Measurements from ENCODE around the gene SCUBE1.

Gene SCUBE1

DNA sequence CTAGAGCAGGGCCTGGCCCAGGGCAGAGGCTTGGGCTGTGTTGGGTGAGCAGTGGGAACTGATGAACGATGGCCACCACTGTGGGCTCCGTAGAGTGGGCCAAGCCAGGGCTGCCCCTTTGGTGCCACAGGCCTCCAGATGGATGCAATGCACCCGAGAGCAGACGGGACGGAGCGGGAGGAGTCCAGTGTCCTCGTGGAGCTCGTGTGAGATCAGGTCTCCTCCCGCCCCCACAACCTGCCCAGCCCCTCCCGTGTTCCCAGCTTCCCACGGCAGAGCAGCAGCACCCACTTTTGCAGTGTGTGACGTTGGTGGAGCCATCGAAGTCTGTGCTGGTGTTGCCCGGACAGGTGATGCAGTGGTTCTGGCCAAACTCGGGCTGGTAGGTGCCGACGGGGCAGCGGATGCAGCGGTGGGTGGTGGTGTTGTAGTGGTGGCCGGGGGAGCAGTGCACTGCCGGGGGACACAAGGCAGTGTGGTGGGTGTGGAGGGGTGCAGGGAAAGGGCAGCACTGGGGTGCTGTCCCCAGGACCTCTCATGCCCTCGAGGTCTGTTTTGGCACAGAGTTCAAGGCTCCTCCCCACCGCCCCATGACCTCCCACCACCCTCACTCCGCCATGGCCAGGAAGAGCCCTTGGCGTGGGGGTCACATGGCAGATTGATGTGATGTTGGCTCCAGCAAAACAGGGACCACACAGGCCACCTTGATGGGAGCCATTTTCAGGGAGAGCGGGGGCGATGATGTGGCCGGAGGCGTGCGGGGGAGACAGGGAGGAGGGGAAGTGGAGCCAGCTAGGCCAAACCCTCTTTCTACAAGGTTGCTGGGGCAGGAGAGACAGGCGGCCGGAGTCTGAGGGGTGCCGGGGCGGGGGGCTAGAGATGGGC, 132.3 kb downstream of the SCUBE1 start:
- Histone ChIP-seq H3K27ac (ENCODE audit: low read depth, low read length, poor library complexity, severe bottlenecking) (no peak overlapping the region), H3K9ac (ENCODE audit: low read length) (no peak overlapping the region), H2AFZ (ENCODE audit: low read length) (no peak overlapping the region), H4K20me1 (ENCODE audit: insufficient read depth, low read length) (no peaks in the 10 kb centered on the region), H3K79me2 (ENCODE audit: insufficient read depth, low read length) (no peaks in the 10 kb centered on the region), H3K9me3 (ENCODE audit: low read length) (no peaks in the 10 kb centered on the region), H3K4me2 (ENCODE audit: low read length) (no peak overlapping the region), H3F3A (ENCODE audit: insufficient read depth, low read length) (no peaks in the 10 kb centered on the region), H3K4me3 (ENCODE audit: low read depth, low read length, poor library complexity, severe bottlenecking) (no peak overlapping the region), H3K9me2 (ENCODE audit: low read depth, low read length) (no peaks in the 10 kb centered on the region), H3K4me1 (ENCODE audit: insufficient read depth, low read length, severe bottlenecking) (no peaks in the 10 kb centered on the region), H3K36me3 (ENCODE audit: insufficient read depth, low read length) (no peaks in the 10 kb centered on the region), H3K27me3 (ENCODE audit: insufficient read depth, low read length) (peaks cover 17% of the 10 kb centered on the region; the same call in 1 of the 2 replicates)
- TF ChIP-seq, protein P1, sequence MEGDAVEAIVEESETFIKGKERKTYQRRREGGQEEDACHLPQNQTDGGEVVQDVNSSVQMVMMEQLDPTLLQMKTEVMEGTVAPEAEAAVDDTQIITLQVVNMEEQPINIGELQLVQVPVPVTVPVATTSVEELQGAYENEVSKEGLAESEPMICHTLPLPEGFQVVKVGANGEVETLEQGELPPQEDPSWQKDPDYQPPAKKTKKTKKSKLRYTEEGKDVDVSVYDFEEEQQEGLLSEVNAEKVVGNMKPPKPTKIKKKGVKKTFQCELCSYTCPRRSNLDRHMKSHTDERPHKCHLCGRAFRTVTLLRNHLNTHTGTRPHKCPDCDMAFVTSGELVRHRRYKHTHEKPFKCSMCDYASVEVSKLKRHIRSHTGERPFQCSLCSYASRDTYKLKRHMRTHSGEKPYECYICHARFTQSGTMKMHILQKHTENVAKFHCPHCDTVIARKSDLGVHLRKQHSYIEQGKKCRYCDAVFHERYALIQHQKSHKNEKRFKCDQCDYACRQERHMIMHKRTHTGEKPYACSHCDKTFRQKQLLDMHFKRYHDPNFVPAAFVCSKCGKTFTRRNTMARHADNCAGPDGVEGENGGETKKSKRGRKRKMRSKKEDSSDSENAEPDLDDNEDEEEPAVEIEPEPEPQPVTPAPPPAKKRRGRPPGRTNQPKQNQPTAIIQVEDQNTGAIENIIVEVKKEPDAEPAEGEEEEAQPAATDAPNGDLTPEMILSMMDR (IDR thresholded peaks at IDR 0.05; ENCODE audit: low read length): no peak
- TF ChIP-seq EZH2 (IDR thresholded peaks at IDR 0.05; ENCODE audit: borderline replicate concordance, low read length): no peak

DNA sequence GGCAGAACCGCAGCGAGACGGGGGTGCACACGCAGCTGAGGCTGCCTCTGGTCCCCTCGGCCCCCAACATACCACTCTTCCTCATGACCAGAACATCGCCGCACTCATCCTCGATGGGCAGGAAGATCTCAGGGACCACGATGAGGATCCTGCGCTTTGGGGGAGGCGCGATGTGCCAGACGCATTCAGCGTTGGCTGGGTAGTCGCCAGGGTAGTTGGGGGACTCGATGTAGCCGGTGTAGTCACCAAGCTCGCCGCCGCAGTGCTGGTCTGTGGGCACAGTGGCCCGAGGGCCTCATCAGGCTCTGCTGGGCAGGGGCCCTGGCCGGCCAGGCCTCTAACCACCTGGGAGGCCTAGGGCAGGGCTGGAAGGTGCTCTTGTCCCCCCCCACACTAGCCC, 133.2 kb downstream of the SCUBE1 start:
- Histone ChIP-seq H4K20me1 (ENCODE audit: insufficient read depth, low read length) (no peaks in the 10 kb centered on the region), H3K36me3 (ENCODE audit: insufficient read depth, low read length) (no peaks in the 10 kb centered on the region), H2AFZ (ENCODE audit: low read length) (no peak overlapping the region), H3K79me2 (ENCODE audit: insufficient read depth, low read length) (no peaks in the 10 kb centered on the region), H3K4me3 (ENCODE audit: low read depth, low read length, poor library complexity, severe bottlenecking) (no peak overlapping the region), H3K27me3 (ENCODE audit: insufficient read depth, low read length) (peaks cover 12% of the 10 kb centered on the region; the same call in 1 of the 2 replicates), H3K4me1 (ENCODE audit: insufficient read depth, low read length, severe bottlenecking) (no peaks in the 10 kb centered on the region), H3K9me2 (ENCODE audit: low read depth, low read length) (no peaks in the 10 kb centered on the region), H3K9ac (ENCODE audit: low read length) (no peak overlapping the region), H3K27ac (ENCODE audit: low read depth, low read length, poor library complexity, severe bottlenecking) (no peak overlapping the region), H3F3A (ENCODE audit: insufficient read depth, low read length) (no peaks in the 10 kb centered on the region), H3K9me3 (ENCODE audit: low read length) (no peaks in the 10 kb centered on the region), H3K4me2 (ENCODE audit: low read length) (no peak overlapping the region)
- TF ChIP-seq EZH2 (IDR thresholded peaks at IDR 0.05; ENCODE audit: borderline replicate concordance, low read length): no peak
- TF ChIP-seq, protein P1 (IDR thresholded peaks at IDR 0.05; ENCODE audit: low read length): no peak

DNA sequence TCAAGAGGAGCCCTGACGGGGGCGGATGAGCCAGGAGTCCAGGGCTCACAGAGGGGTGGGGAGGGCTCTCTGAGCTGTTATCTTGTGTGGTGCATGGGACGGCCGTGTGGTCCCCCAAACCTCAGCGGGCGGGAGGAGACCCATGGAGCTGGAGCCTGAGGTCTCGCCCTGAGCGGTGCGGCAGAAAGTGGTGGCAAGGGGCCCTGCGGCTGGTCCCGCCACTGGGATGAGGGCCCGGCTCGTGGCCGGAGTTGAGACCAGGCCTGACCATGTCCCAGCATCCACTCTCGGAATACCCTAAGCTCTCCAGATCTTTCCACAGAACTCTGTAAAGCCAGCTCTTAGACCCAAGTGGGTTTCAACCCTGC, 133.7 kb downstream of the SCUBE1 start:
- H3K79me2 ChIP-seq (ENCODE audit: insufficient read depth, low read length): no peaks in the 10 kb centered on the region
- H3K27me3 ChIP-seq (ENCODE audit: insufficient read depth, low read length): 0 out of 2 replicates have a peak, but pooled peaks cover 7% of the 10 kb centered on the region
- H3K4me2 ChIP-seq (ENCODE audit: low read length): no peak overlapping the region
- no peaks in the 10 kb centered on the region for H3K36me3 ChIP-seq (ENCODE audit: insufficient read depth, low read length)
- H4K20me1 ChIP-seq (ENCODE audit: insufficient read depth, low read length): no peaks in the 10 kb centered on the region
- no peaks in the 10 kb centered on the region for H3K4me1 ChIP-seq (ENCODE audit: insufficient read depth, low read length, severe bottlenecking)
- no peak overlapping the region for H3K4me3 ChIP-seq (ENCODE audit: low read depth, low read length, poor library complexity, severe bottlenecking)
- H2AFZ ChIP-seq (ENCODE audit: low read length): no peak overlapping the region
- H3K27ac ChIP-seq (ENCODE audit: low read depth, low read length, poor library complexity, severe bottlenecking): no peak overlapping the region
- TF ChIP-seq, protein P1 (IDR thresholded peaks at IDR 0.05; ENCODE audit: low read length): no peak
- TF ChIP-seq EZH2 (IDR thresholded peaks at IDR 0.05; ENCODE audit: borderline replicate concordance, low read length): no peak
- H3K9me2 ChIP-seq (ENCODE audit: low read depth, low read length): no peaks in the 10 kb centered on the region
- H3K9ac ChIP-seq (ENCODE audit: low read length): no peak overlapping the region
- no peaks in the 10 kb centered on the region for H3K9me3 ChIP-seq (ENCODE audit: low read length)
- no peaks in the 10 kb centered on the region for H3F3A ChIP-seq (ENCODE audit: insufficient read depth, low read length)

All from OCI-LY1 (cell line).